Panc1 (cell line): ENCODE measurements around the gene VCPKMT. TPM values are rescaled to one million over a fixed set of nuclear protein-coding genes. Genes with fewer than 3 reads are reported as not detected.

Experiments
- ATAC-seq: fragments of 200-7000 bp; cut with Tn5 transposase; 2 replicates; pipeline ENCODE4 v1.9.1; 2020; ENCODE audit warnings: mild to moderate bottlenecking, moderate library complexity
- BruUV-seq: library from RNA; stranded (reverse); fragments of 400-500 nt; replicated peaks from 2 replicates; lab custom pipeline; 2021; lab: Mats Ljungman, UMichigan
- CTCF ChIA-PET: fragments of 300-600 bp; sonication (Branson Sonifier 250); formaldehyde crosslinking; loops from one replicate; lab custom pipeline; 2022; ENCODE audit warnings: antibody characterized with exemption; lab: Charles Lee
- POLR2A ChIA-PET: fragments of 300-600 bp; sonication (Branson Sonifier 250); formaldehyde crosslinking; loops from one replicate; lab custom pipeline; 2022; ENCODE audit warnings: antibody characterized with exemption; lab: Charles Lee
- DNase-seq: peaks from one replicate; pipeline ENCODE4 v3.0.0-alpha.2; 2010; ENCODE audit warnings: low read depth, low spot score
- H3K27ac ChIP-seq: 2 replicates; pipeline ENCODE4 v1.5.1; 2011; ENCODE audit warnings: mild to moderate bottlenecking, low read length, inconsistent platforms
- H3K27me3 ChIP-seq: fragments of 200-500 bp; sonication (Bioruptor generic); 2 replicates; pipeline ENCODE4 v1.6.0; 2014; ENCODE audit warnings: low read length, inconsistent platforms; ENCODE audit not compliant: control insufficient read depth, insufficient read depth
- H3K36me3 ChIP-seq: fragments of 200-500 bp; sonication (Bioruptor generic); 2 replicates; pipeline ENCODE4 v1.5.1; 2014; ENCODE audit warnings: inconsistent platforms, mild to moderate bottlenecking, low read length, moderate library complexity; ENCODE audit not compliant: control insufficient read depth, insufficient read depth
- H3K4me1 ChIP-seq: 2 replicates; pipeline ENCODE4 v1.5.1; 2011; ENCODE audit warnings: inconsistent platforms, mild to moderate bottlenecking, low read length, moderate library complexity; ENCODE audit not compliant: control insufficient read depth, insufficient read depth
- H3K4me3 ChIP-seq, 2 experiments: 2 replicates each; pipeline ENCODE4 v1.5.1; 2011 to 2012; ENCODE audit warnings: low read depth in 2 of 2, low read length in 2 of 2, mild to moderate bottlenecking in 2 of 2, inconsistent platforms in 1 of 2, moderate library complexity in 1 of 2
- H3K9me3 ChIP-seq: fragments of 200-500 bp; sonication (Bioruptor generic); 2 replicates; pipeline ENCODE4 v1.5.1; 2014; ENCODE audit warnings: low read depth, mild to moderate bottlenecking, inconsistent platforms, low read length, moderate library complexity; ENCODE audit not compliant: control insufficient read depth, insufficient read depth
- POLR2AphosphoS5 ChIP-seq: IDR thresholded peaks from 2 replicates; pipeline ENCODE4 v1.6.1; 2012; ENCODE audit warnings: mild to moderate bottlenecking, low read depth, low read length, moderate library complexity
- SIN3A ChIP-seq: IDR thresholded peaks from 2 replicates; pipeline ENCODE4 v1.6.1; 2012; ENCODE audit warnings: low read depth, mild to moderate bottlenecking, low read length, moderate library complexity, borderline replicate concordance; ENCODE audit not compliant: insufficient read depth
- TCF7L2 ChIP-seq: IDR thresholded peaks from 2 replicates; pipeline ENCODE4 v1.6.1; 2011; ENCODE audit warnings: mild to moderate bottlenecking, low read depth, low read length, inconsistent platforms
- in situ Hi-C: cut with HindIII; loops from 2 replicates; pipeline ENCODE4 v1.10.0; 2016; ENCODE audit warnings: low sequenced_read_pairs, low pct_unique_long_range_greater_than_20kb
- intact Hi-C: fragments of 100-400 bp; cut with micrococcal nuclease; formaldehyde crosslinking; loops from one replicate; pipeline ENCODE4 v1.10.0; 2022; ENCODE audit not compliant: unreplicated experiment
- total RNA-seq: library from RNA; stranded (reverse); gene quantifications from one replicate; pipeline ENCODE4 v1.2.1, GENCODE V29; 2021; ENCODE audit not compliant: unreplicated experiment
- TF ChIP-seq, protein P1 (sequence below), 2 experiments: IDR thresholded peaks; 2 replicates each; pipeline ENCODE4 v1.6.1; 2011 to 2012; ENCODE audit warnings: low read depth in 2 of 2, control low read depth in 1 of 2, low read length in 1 of 2, mild to moderate bottlenecking in 1 of 2, moderate library complexity in 1 of 2; ENCODE audit not compliant: insufficient read depth in 1 of 2
- TF ChIP-seq, protein P2 (sequence below): fragments of 450-650 bp; IDR thresholded peaks from 2 replicates; pipeline ENCODE4 v1.5.1; 2017; ENCODE audit warnings: mild to moderate bottlenecking

VCPKMT gene
- total RNA-seq, 1 experiment from 2014 or later = 6.1 TPM

DNA sequence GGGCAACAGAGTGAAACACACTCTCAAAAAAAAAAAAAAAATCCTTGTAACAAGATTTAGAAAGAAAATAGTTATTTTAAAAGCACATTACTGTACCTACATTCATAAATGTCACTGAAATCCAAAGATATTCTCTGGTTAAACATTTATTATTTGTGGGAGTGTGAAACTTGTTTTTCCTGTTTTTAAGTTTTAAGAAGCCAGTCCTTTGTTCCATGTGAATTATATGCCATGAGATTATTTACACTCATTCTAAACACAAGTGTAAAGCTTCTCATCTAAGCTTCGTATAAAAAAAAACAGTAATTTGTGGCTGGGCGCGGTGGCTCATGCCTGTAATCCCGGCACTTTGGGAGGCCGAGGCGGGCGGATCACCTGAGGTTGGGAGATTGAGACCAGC, 15.0 kb downstream of the VCPKMT start:
- no peak for ATAC-seq
- POLR2A ChIA-PET = no interaction called here
- no peaks in the 10 kb centered on the region for H3K9me3 ChIP-seq
- DNase-seq = no peak
- in situ Hi-C loops = no loop called here
- no peaks in the 10 kb centered on the region for H3K36me3 ChIP-seq
- H3K27me3 ChIP-seq = no peaks in the 10 kb centered on the region
- TF ChIP-seq, protein P1, sequence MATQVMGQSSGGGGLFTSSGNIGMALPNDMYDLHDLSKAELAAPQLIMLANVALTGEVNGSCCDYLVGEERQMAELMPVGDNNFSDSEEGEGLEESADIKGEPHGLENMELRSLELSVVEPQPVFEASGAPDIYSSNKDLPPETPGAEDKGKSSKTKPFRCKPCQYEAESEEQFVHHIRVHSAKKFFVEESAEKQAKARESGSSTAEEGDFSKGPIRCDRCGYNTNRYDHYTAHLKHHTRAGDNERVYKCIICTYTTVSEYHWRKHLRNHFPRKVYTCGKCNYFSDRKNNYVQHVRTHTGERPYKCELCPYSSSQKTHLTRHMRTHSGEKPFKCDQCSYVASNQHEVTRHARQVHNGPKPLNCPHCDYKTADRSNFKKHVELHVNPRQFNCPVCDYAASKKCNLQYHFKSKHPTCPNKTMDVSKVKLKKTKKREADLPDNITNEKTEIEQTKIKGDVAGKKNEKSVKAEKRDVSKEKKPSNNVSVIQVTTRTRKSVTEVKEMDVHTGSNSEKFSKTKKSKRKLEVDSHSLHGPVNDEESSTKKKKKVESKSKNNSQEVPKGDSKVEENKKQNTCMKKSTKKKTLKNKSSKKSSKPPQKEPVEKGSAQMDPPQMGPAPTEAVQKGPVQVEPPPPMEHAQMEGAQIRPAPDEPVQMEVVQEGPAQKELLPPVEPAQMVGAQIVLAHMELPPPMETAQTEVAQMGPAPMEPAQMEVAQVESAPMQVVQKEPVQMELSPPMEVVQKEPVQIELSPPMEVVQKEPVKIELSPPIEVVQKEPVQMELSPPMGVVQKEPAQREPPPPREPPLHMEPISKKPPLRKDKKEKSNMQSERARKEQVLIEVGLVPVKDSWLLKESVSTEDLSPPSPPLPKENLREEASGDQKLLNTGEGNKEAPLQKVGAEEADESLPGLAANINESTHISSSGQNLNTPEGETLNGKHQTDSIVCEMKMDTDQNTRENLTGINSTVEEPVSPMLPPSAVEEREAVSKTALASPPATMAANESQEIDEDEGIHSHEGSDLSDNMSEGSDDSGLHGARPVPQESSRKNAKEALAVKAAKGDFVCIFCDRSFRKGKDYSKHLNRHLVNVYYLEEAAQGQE (IDR thresholded peaks at IDR 0.05; ENCODE audit: insufficient read depth in 1 of 2, low read depth in 2 of 2, low read length in 1 of 2) = no peak
- no peak for TF ChIP-seq TCF7L2
- TF ChIP-seq SIN3A = no peak
- TF ChIP-seq, protein P2, sequence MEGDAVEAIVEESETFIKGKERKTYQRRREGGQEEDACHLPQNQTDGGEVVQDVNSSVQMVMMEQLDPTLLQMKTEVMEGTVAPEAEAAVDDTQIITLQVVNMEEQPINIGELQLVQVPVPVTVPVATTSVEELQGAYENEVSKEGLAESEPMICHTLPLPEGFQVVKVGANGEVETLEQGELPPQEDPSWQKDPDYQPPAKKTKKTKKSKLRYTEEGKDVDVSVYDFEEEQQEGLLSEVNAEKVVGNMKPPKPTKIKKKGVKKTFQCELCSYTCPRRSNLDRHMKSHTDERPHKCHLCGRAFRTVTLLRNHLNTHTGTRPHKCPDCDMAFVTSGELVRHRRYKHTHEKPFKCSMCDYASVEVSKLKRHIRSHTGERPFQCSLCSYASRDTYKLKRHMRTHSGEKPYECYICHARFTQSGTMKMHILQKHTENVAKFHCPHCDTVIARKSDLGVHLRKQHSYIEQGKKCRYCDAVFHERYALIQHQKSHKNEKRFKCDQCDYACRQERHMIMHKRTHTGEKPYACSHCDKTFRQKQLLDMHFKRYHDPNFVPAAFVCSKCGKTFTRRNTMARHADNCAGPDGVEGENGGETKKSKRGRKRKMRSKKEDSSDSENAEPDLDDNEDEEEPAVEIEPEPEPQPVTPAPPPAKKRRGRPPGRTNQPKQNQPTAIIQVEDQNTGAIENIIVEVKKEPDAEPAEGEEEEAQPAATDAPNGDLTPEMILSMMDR = no peak
- no peak for TF ChIP-seq POLR2AphosphoS5
- CTCF ChIA-PET = no interaction called here
- no peak overlapping the region for H3K4me3 ChIP-seq
- intact Hi-C loops = loop anchor here (5.0 to 10.0 kb wide), 2 partner anchors 99 to 127 kb away; no protein-coding TSS in a partner anchor
- no TSS peak for BruUV-seq
- peaks cover 3% of the 10 kb centered on the region; the same call in 1 of the 2 replicates for H3K4me1 ChIP-seq
- H3K27ac ChIP-seq = peak overlapping the region; percentile 51; the same call in 1 of the 2 replicates

DNA sequence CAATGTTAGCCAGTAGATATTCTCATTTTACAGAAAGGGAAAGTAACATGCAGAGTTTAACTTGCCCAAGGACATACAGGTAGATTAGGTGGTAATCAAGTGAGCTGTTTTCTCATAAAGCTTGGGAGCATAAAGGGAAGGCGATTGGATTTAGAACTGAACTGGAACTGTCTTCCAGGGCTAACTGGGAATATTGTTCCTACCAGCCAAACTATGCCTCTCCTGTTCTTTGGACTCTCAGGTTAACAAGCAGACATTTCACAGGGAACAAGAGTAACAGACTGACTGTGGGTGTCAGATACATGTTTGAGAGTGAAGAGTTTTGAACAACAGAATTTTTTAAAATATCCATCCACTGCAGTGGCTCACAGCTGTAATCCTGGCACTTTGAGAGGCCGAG, 15.6 kb downstream of the VCPKMT start:
- TF ChIP-seq, protein P2 = no peak
- TF ChIP-seq POLR2AphosphoS5 (no peak), TCF7L2 (no peak), SIN3A (no peak)
- TF ChIP-seq, protein P1 (IDR thresholded peaks at IDR 0.05; ENCODE audit: insufficient read depth in 1 of 2, low read depth in 2 of 2, low read length in 1 of 2) = no peak
- POLR2A ChIA-PET = no interaction called here
- no TSS peak for BruUV-seq
- in situ Hi-C loops = no loop called here
- Histone ChIP-seq H3K4me1 (peaks cover 3% of the 10 kb centered on the region; the same call in 1 of the 2 replicates), H3K27me3 (no peaks in the 10 kb centered on the region), H3K27ac (peak overlapping the region; percentile 59; the same call in 1 of the 2 replicates), H3K4me3 (no peak overlapping the region), H3K36me3 (no peaks in the 10 kb centered on the region), H3K9me3 (no peaks in the 10 kb centered on the region)
- CTCF ChIA-PET = no interaction called here
- ATAC-seq (no peak), DNase-seq (no peak)
- intact Hi-C loops = loop anchor here (5.0 to 10.0 kb wide), 2 partner anchors 99 to 126 kb away; no protein-coding TSS in a partner anchor
